ENCODE data around the gene P4HTM.

GRCh38 chr3:48945432-48945831 is 44.6 kb upstream of the P4HTM start:
- TF ChIP-seq CTCF (IDR thresholded peaks at IDR 0.05) (no peak), POLR2A (IDR thresholded peaks at IDR 0.05) (no peak), POLR2AphosphoS5 (IDR thresholded peaks at IDR 0.05) (no peak)
